A549 (cell line): ENCODE results near the gene EDN1. TPM values are rescaled to one million over a fixed set of nuclear protein-coding genes. Genes with fewer than 3 reads are reported as not detected.
A peak's percentile ranks its signal among the peaks of the same experiment; 100 is the strongest.

Experiments
- ATAC-seq, 2 experiments: fragments of 200-7000 bp in 1 of 2; fragments of >200 bp in 1 of 2; cut with Nextera tagmentation in 1 of 2; cut with Tn5 transposase in 1 of 2; 3 replicates each; pipeline versions ENCODE4 v1.8.0 to v1.9.1; 2018 to 2020; ENCODE audit warnings: mild to moderate bottlenecking in 1 of 2, moderate library complexity in 1 of 2
- CTCF ChIA-PET: fragments of 300-600 bp; sonication (Branson Sonifier 250); formaldehyde crosslinking; extraction: SDS; loops from one replicate; lab custom pipeline; 2021; ENCODE audit warnings: antibody characterized with exemption, inconsistent platforms; lab: Yijun Ruan, JAX
- POLR2A ChIA-PET: fragments of 350-600 bp; formaldehyde crosslinking; extraction: SDS; loops from one replicate; lab custom pipeline; 2021; ENCODE audit warnings: antibody characterized with exemption, inconsistent platforms; lab: Yijun Ruan, JAX
- DNase-seq, 2 experiments: peaks; one replicate each; pipeline versions ENCODE4 v3.0.0 to v3.0.0-alpha.2; 2011 to 2016; ENCODE audit warnings: low read depth in 1 of 2, low spot score in 1 of 2
- FAIRE-seq: peaks from 2 replicates; lab custom pipeline; 2011; peaks lifted over from hg19 to GRCh38; lab: Jason Lieb, UNC
- H3K27ac ChIP-seq, 2 experiments: fragments of >200 bp; sonication (Bioruptor Twin); formaldehyde crosslinking; 3 replicates each; pipeline ENCODE4 v1.5.1; 2016 to 2017
- H3K4me1 ChIP-seq: fragments of >200 bp; sonication (Bioruptor Twin); formaldehyde crosslinking; 3 replicates; pipeline ENCODE4 v1.6.1; 2016
- H3K4me2 ChIP-seq: fragments of >200 bp; sonication (Bioruptor Twin); formaldehyde crosslinking; 3 replicates; pipeline ENCODE4 v1.6.1; 2016
- H3K4me3 ChIP-seq: fragments of >200 bp; sonication (Bioruptor Twin); formaldehyde crosslinking; 3 replicates; pipeline ENCODE4 v1.5.1; 2016
- H3K9me3 ChIP-seq: fragments of >200 bp; sonication (Bioruptor Twin); formaldehyde crosslinking; 3 replicates; pipeline ENCODE4 v1.6.1; 2016
- BHLHE40 ChIP-seq: IDR thresholded peaks from 2 replicates; pipeline ENCODE4 v1.6.1; 2012; ENCODE audit warnings: low read depth, low read length, inconsistent platforms
- CBX8 ChIP-seq: fragments of 200-600 bp; sonication (generic); IDR thresholded peaks from 2 replicates; pipeline ENCODE4 v1.6.1; 2016
- CHD2 ChIP-seq: fragments of 150-350 bp; IDR thresholded peaks from 2 replicates; pipeline ENCODE4 v1.6.1; 2014; ENCODE audit warnings: low read length; ENCODE audit not compliant: partially characterized antibody
- EHF ChIP-seq: fragments of 250-450 bp; sonication (Bioruptor Pico); IDR thresholded peaks from 2 replicates; pipeline ENCODE4 v1.5.0; 2020; ENCODE audit warnings: mild to moderate bottlenecking
- ESRRA ChIP-seq: fragments of 150-350 bp; IDR thresholded peaks from 2 replicates; pipeline ENCODE4 v1.6.1; 2014; ENCODE audit warnings: mild to moderate bottlenecking, low read length, borderline replicate concordance
- FOSB ChIP-seq: fragments of 250-450 bp; sonication (Bioruptor Pico); IDR thresholded peaks from 2 replicates; pipeline ENCODE4 v1.5.0; 2020; ENCODE audit warnings: mild to moderate bottlenecking, moderate library complexity
- GATA3 ChIP-seq: IDR thresholded peaks from 2 replicates; pipeline ENCODE4 v1.6.1; 2012; ENCODE audit warnings: borderline replicate concordance
- HES2 ChIP-seq: fragments of >200 bp; sonication (Bioruptor Twin); formaldehyde crosslinking; IDR thresholded peaks from 2 replicates; pipeline ENCODE4 v1.6.1; 2016
- HEYL ChIP-seq: fragments of 250-450 bp; sonication (Bioruptor Pico); IDR thresholded peaks from 2 replicates; pipeline ENCODE4 v1.8.0; 2021; ENCODE audit warnings: mild to moderate bottlenecking, moderate library complexity
- HMGXB4 ChIP-seq: fragments of 250-450 bp; sonication (Bioruptor Pico); IDR thresholded peaks from 2 replicates; pipeline ENCODE4 v1.5.0; 2021; ENCODE audit warnings: mild to moderate bottlenecking, moderate library complexity, borderline replicate concordance
- HOXA7 ChIP-seq: fragments of 250-450 bp; sonication (Bioruptor Pico); IDR thresholded peaks from 2 replicates; pipeline ENCODE4 v1.5.0; 2020; ENCODE audit warnings: mild to moderate bottlenecking, moderate library complexity
- HOXB5 ChIP-seq: fragments of 250-450 bp; sonication (Bioruptor Pico); IDR thresholded peaks from 2 replicates; pipeline ENCODE4 v1.5.0; 2020; ENCODE audit warnings: mild to moderate bottlenecking, moderate library complexity
- JUN ChIP-seq, 2 experiments: fragments of >200 bp; sonication (Bioruptor Twin); formaldehyde crosslinking; IDR thresholded peaks; 2 replicates in 1 of 2; 3 replicates in 1 of 2; pipeline ENCODE4 v1.6.1; 2016 to 2017
- KDM1A ChIP-seq: fragments of 200-600 bp; sonication (generic); IDR thresholded peaks from 2 replicates; pipeline ENCODE4 v1.6.1; 2016; ENCODE audit warnings: low read depth, mild to moderate bottlenecking
- MAFK ChIP-seq: fragments of 450-650 bp; IDR thresholded peaks from 2 replicates; pipeline ENCODE4 v1.6.1; 2014; ENCODE audit not compliant: partially characterized antibody
- MAX ChIP-seq: IDR thresholded peaks from 2 replicates; pipeline ENCODE4 v1.6.1; 2012
- MYC ChIP-seq: IDR thresholded peaks from 2 replicates; pipeline ENCODE4 v1.6.1; 2012; ENCODE audit warnings: mild to moderate bottlenecking, inconsistent platforms, low read length, improper control_type of control experiment, borderline replicate concordance
- NFE2L2 ChIP-seq: fragments of 150-350 bp; conservative IDR thresholded peaks from 2 replicates; pipeline ENCODE4 v1.6.1; 2014; ENCODE audit warnings: low read length
- NPAS2 ChIP-seq: fragments of 250-450 bp; sonication (Bioruptor Pico); IDR thresholded peaks from 2 replicates; pipeline ENCODE4 v1.8.0; 2022; ENCODE audit warnings: mild to moderate bottlenecking, moderate library complexity, borderline replicate concordance
- NR3C1 ChIP-seq: fragments of >200 bp; sonication (Bioruptor Twin); formaldehyde crosslinking; IDR thresholded peaks from 3 replicates; pipeline ENCODE4 v1.6.1; 2017
- POLR2AphosphoS2 ChIP-seq: conservative IDR thresholded peaks from 2 replicates; pipeline ENCODE4 v1.6.1; 2012; ENCODE audit warnings: low read length, improper control_type of control experiment, inconsistent platforms
- RAD21 ChIP-seq, 2 experiments: fragments of >200 bp in 1 of 2; sonication (Bioruptor Twin) in 1 of 2; formaldehyde crosslinking in 1 of 2; IDR thresholded peaks in 1 of 2; conservative IDR thresholded peaks in 1 of 2; 2 replicates in 1 of 2; 3 replicates in 1 of 2; pipeline ENCODE4 v1.6.1; 2012 to 2018; ENCODE audit warnings: inconsistent platforms in 1 of 2
- RARB ChIP-seq: fragments of 250-450 bp; sonication (Bioruptor Pico); IDR thresholded peaks from 2 replicates; pipeline ENCODE4 v1.8.0; 2021; ENCODE audit warnings: mild to moderate bottlenecking, moderate library complexity
- REST ChIP-seq: fragments of 200-600 bp; sonication (generic); IDR thresholded peaks from 2 replicates; pipeline ENCODE4 v1.6.1; 2016; ENCODE audit warnings: antibody characterized with exemption, mild to moderate bottlenecking, moderate library complexity
- RNF2 ChIP-seq: fragments of 200-600 bp; sonication (generic); IDR thresholded peaks from 2 replicates; pipeline ENCODE4 v1.6.1; 2016; ENCODE audit warnings: low read depth, mild to moderate bottlenecking, antibody characterized with exemption, moderate library complexity, borderline replicate concordance
- ZC3H11A ChIP-seq: fragments of 450-650 bp; IDR thresholded peaks from 2 replicates; pipeline ENCODE4 v1.6.1; 2014; ENCODE audit warnings: antibody characterized with exemption, mild to moderate bottlenecking
- ZFP36 ChIP-seq: fragments of 450-650 bp; IDR thresholded peaks from 2 replicates; pipeline ENCODE4 v1.6.1; 2014; ENCODE audit warnings: borderline replicate concordance; ENCODE audit not compliant: partially characterized antibody
- WGBS: methylation state at CpG from one replicate; pipeline ENCODE4 v1.1.6; 2017; ENCODE audit errors: missing lambda C conversion rate; 5-methylcytosine and 5-hydroxymethylcytosine counted together
- polyA plus RNA-seq, 4 experiments: library from polyadenylated mRNA; depleted of rRNA in 3 of 4; stranded (reverse); fragments of >200 nt; fragmentation: RNase III in 1 of 4; extraction: RNeasy Plus Mini Kit Qiagen cat#74134 plus additional on column Dnase treatment in 1 of 4; gene quantifications; 2 replicates in 3 of 4; 3 replicates in 1 of 4; pipeline ENCODE4 v1.2.3, GENCODE V29; 2011 to 2017

EDN1 gene
- polyA plus RNA-seq, 2 of the 4 experiments (the other 2 are of a cell fraction), result 33.5 to 87.4 TPM

- TF ChIP-seq REST, result no peak; the same call in 1 of the 2 replicates
- TF ChIP-seq RAD21 (conservative IDR thresholded peaks at IDR 0.05 in 1 of 2, IDR thresholded peaks at IDR 0.05 in 1 of 2), result peak; percentile 59 to 72
- no peak for TF ChIP-seq ZC3H11A
- no peak for TF ChIP-seq CHD2
- TF ChIP-seq POLR2AphosphoS2, result no peak; the same call in none of the 2 replicates
- TF ChIP-seq HMGXB4 (CRISPR knock-in tag), result no peak
- TF ChIP-seq EHF (CRISPR knock-in tag), result no peak
Measured at GRCh38 chr6:12291839-12292604, 1.9 kb downstream of the EDN1 start (continued).

- Histone ChIP-seq H3K27ac (peak overlapping the region; percentile 89 to 95), H3K9me3 (no peaks in the 10 kb centered on the region), H3K4me1 (peaks cover 53% of the 10 kb centered on the region), H3K4me2 (peak overlapping the region; percentile 92), H3K4me3 (peak overlapping the region; percentile 81)
- 3% methylated on average over 4 of the region's 4 CpGs for WGBS
- POLR2A ChIA-PET, result interaction anchor here (1.3 kb wide), 1 partner anchor 50 kb away, joined by 3 read pairs; no protein-coding TSS in a partner anchor
- FAIRE-seq, result no peak
- no peak for DNase-seq
- no peak for ATAC-seq
- CTCF ChIA-PET, result interaction anchor here (1.0 to 17.8 kb wide), 5 partner anchors 17 to 312 kb away, joined by 3 to 208 read pairs (median 6); no protein-coding TSS in a partner anchor
- TF ChIP-seq JUN (IDR thresholded peaks at IDR 0.05) (peak in 1 of 2 experiments; percentile 35; a peak in 1 of 5 replicates), ZFP36 (no peak), RARB (CRISPR knock-in tag) (no peak; the same call in 1 of the 2 replicates), MYC (no peak), NFE2L2 (no peak), ZC3H11A (no peak), KDM1A (no peak), NPAS2 (CRISPR knock-in tag) (no peak), POLR2AphosphoS2 (no peak), HEYL (no peak), REST (no peak), CBX8 (no peak), HES2 (no peak), ESRRA (no peak), NR3C1 (no peak), FOSB (CRISPR knock-in tag) (no peak), BHLHE40 (no peak), RNF2 (no peak), HOXA7 (CRISPR knock-in tag) (peak; percentile 17; the same call in 1 of the 2 replicates), HOXB5 (CRISPR knock-in tag) (no peak), MAX (peak; percentile 54), GATA3 (no peak), MAFK (no peak)
Measured at GRCh38 chr6:12293235-12293930, 3.2 kb downstream of the EDN1 start.
